CD4-positive, alpha-beta T cell treated with Interleukin-4 for 1 hour (primary cell): Measurements from ENCODE around the gene ACTN3.
"Not testable (repeated sequence)": the region's sequence is repeated elsewhere in the genome, so short reads cannot be mapped to it uniquely, and the experiment has no call there.

Experiments used
- DNase-seq, 2 donors: peaks; one replicate each; pipeline ENCODE4 v3.0.0-alpha.2; 2020 to 2022

The ACTN3 gene

DNA sequence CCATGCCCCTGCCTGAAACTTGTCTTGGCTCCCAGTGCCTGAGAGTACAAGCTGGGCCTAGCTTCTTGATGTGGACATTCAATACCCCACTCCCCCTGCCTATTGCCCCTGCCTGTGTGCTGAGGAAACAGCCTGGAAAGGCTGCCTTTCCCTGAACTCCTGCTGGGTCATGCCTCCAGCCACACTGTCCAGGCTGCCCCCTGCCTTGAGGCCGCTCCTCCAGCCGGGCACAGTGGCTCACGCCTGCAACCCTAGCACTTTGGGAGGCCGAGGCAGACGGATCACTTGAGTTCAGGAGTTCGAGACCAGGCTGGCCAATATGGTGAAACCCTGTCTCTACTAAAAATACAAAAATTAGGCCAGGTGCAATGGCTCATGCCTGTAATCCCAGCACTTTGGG is 56.4 kb downstream of the ACTN3 start:
- DNase-seq, result no peak

GRCh38 chr11:66604155-66604554 is 57.5 kb downstream of the ACTN3 start:
- DNase-seq, result no peak

- DNase-seq, result not testable (repeated sequence)
Measured at GRCh38 chr11:66606608-66607007, 59.9 kb downstream of the ACTN3 start.

DNA sequence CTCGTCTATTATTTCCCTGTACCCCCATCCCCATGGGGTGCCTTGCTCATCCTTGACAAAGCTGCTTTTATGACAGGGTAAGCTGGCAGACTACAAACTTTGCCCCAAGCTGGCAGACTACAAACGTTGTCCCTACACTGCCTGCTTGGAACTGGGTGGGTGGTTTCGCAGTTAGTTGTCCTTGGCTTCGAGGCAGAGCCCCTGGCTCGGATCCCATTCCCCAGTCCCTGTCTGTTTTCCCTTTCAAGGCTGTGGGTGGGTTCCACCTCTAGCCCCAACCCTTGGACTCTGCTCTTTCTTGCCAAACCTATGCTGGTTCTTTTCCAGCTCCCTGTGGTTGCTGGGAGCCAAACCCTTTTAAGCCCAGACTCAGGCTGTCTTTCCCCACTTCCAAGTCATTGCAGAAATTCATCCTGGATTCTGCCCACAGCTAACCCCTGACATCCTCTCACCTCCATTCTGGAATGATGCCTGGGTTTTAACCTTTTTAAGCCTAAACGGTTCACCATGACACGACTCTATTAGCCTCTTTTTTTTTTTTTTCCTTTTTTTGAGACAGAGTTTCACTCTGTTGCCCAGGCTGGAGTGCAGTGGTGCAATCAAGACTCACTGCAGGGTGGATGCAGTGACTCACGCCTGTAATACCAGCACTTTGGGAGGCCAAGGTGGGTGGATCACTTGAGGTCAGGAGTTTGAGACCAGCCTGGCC is 60.6 kb downstream of the ACTN3 start:
- peak in 1 of 2 donors; percentile 22 for DNase-seq

DNA sequence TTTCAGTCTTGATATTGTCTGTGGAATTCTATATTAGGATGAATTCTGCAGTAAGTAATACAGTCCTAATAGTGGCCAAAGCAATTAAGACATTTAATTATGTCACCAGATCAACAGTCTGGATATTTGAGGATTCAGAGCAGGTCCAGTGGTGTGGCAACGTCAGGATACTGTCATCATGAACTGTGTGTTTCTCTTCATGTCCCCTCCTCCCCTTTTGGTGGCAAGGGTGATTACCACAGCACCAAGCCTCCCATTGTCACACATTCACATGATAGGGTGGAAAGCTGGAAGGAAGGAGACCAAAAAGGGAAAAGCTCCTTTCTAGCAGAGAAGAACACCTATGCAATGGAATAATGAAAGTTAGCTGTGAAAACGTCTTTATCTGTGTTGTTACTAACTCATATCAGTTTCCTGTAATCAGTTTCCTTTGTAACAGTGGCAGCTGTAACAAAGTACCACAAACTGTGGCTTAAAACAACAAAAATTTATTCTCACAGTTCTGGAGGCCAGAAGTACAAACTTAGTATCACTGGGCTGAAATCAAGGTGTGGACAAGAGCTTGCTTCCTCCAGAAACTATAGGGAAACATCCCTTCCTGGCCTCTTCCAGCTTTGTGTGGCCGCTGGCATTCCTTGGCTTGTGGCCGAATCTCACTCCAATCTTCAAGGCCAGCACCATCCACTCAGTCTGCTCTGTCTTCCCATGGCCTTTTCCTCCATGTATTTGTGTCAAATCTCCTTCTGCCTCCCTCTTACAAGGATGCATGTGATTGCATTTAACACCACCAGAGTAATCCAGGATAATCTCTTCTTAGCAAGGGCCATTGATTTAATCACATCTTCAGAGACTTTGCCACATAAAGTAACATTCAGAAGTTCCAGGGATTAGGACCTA is 63.3 kb downstream of the ACTN3 start:
- DNase-seq, result no peak

DNA sequence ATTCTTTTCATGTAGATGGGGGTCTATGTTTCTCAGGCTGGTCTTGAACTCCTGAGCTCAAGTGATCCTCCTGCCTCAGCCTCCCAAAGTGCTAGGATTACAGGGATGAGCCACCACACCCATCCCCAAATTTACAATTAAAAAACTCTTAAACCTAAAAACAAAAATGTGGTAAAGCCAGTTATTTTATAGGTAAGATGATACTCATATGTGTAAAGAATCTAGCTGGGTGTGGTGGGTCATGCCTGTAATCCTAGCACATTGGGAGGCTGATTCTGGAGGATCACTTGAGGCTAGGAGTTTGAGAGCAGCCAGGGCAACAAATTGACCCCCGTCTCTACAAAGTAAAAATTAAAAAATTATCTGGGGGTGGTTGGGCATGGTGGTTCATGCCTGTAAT is 65.8 kb downstream of the ACTN3 start:
- no peak for DNase-seq
